EL (cell line): ENCODE measurements around the gene PTCSC3.
A peak's percentile ranks its signal among the peaks of the same experiment; 100 is the strongest.
"Not testable (repeated sequence)": the region's sequence is repeated elsewhere in the genome, so short reads cannot be mapped to it uniquely, and the experiment has no call there.

Experiments used
- DNase-seq: peaks from one replicate; pipeline ENCODE4 v3.0.0-alpha.2; 2016

PTCSC3 gene

DNA sequence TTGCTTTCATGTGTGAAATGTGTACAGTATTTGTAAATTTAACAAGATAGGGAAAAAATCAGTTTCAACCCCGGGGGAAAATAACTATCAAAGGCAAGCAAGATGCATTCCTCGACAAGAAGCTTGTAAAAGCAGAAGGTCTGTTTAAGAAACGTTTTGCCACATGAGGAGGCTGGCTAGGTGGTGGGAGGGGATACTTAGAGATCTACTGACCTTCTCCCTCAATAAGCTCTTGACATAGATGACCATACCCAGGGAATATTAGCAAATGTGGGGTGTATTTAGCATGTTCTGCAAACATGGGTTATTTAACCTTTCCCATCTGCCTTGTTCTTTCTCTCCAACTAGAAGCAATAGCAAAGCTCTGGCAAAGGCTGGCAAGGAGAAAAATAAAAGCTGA, 4.9 kb downstream of the PTCSC3 start:
- no peak for DNase-seq

DNA sequence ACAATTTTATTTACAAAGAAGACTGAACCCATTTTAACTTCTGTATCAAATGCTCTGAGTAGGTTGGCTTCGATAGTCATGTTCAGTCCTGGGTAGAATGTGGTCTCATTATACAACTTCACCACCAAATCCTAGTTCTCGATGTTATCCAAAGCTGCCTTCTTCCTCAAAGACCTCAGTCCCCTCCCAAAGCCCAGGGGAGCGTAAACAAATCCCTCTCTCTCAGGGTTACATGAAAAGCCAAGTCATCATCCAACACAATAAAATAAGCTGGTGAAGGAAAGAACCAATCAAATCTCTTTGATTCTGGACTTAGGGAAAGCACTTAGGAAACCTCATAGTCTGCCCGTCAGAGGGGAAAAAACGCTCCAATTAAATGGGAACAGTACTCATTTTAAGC, 9.1 kb downstream of the PTCSC3 start:
- no peak for DNase-seq

GRCh38 chr14:36163451-36163850, 13.1 kb downstream of the PTCSC3 start:
- no peak for DNase-seq

GRCh38 chr14:36162267-36162666, 14.3 kb downstream of the PTCSC3 start:
- no peak for DNase-seq

DNA sequence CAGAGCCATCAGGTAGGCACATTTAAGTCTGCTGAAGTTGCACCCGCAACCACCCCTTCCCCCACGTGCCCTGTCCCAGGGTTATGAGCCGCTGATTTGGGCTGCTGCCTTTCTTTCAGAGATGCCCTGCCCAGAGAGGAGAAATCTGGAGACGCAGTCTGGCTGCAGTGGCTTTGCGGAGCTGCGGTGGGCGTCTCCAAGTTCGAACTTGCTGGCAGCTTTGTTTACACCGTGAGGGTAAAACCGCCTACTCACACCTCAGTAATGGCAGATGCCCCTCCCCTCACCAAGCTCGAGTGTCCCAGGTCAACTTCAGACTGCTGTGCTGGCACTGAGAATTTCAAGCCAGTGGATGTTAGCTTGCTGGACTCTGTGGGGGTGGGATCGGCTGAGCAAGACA, 14.7 kb downstream of the PTCSC3 start:
- DNase-seq = no peak

GRCh38 chr14:36151335-36151734, 25.2 kb downstream of the PTCSC3 start:
- no peak for DNase-seq

- DNase-seq = no peak
These were observed 42.5 kb downstream of the PTCSC3 start for GRCh38 chr14:36134038-36134437.

GRCh38 chr14:36132826-36133225, 43.7 kb downstream of the PTCSC3 start:
- no peak for DNase-seq

GRCh38 chr14:36130186-36130585, 46.3 kb downstream of the PTCSC3 start:
- DNase-seq = no peak

DNA sequence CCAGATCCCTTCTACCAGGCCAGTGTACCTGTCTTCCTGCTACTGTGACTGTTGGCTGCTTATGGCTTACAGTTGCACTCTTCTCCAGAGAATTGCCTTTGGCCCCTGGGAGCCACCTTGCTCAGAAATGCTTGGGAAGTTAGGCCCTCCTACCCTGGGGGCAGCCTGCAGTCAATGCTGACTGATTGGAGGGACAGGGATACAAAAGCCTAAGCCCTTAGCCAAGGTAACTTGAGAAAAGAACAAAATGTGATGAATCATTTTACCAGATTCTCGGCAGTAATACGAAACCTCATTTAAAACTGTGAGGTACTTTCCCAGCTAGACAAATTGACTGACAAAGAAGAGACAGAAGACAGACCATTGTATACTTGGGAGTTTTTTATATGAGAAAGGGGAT, 47.3 kb downstream of the PTCSC3 start:
- DNase-seq = no peak

DNA sequence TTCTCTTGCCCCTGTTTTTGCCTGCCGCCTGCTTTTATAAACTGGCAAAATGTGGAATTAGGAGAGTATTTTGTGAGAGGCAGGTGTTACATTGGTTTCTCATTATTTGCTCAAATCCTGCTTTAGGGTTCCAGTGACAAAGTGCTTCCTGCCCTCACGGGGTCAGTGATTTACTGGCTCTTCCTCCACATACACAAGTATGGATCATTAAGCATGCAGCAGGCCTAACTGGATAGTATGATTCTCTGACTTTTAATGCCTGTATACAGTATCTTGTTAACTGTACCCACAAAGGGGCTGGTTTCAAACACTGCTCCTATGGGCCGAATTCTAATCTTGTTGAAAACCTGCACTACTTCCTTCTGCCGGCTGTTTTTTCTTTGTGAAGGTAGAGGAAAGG, 63.2 kb downstream of the PTCSC3 start:
- no peak for DNase-seq

DNA sequence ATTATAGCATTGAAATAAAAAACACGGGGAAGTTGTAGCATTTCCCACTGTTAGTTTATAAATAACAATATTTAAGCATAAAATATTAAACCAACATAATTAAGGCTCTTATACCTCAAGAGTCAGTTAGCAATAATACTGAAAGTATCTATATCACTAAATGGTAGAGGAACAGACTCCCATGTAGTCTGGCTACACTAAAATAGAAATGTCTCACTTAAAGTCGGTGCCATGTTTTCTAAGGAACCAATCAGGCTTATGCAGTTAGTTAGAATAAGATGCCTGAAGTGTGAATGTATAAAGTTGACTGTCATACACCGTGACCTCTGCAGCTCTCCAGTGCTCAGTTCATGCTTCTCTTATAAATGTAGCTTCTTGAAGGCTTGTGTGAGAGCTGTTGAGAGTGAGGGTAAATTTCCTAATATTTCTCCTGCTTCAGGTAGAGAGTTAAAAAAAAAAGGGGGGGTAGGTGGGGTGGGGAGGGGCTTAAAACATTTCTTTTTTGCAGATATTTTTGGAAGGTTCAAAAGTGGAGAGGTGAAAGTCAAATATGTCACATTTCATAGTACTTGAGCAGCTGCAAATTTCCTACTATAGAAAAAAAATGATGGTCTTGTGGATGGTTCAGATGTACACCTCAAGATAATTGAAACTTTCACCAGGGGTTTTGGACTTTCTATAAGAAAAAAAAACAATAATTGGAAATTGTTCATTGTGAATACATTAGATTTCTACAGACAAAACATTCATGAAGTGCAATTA, 64.5 kb downstream of the PTCSC3 start:
- DNase-seq = no peak

- DNase-seq = no peak
These were observed 71.1 kb downstream of the PTCSC3 start for GRCh38 chr14:36105401-36105800.

GRCh38 chr14:36104258-36104657, 72.3 kb downstream of the PTCSC3 start:
- DNase-seq = not testable (repeated sequence)

GRCh38 chr14:36099619-36100018, 76.9 kb downstream of the PTCSC3 start:
- DNase-seq = no peak

DNA sequence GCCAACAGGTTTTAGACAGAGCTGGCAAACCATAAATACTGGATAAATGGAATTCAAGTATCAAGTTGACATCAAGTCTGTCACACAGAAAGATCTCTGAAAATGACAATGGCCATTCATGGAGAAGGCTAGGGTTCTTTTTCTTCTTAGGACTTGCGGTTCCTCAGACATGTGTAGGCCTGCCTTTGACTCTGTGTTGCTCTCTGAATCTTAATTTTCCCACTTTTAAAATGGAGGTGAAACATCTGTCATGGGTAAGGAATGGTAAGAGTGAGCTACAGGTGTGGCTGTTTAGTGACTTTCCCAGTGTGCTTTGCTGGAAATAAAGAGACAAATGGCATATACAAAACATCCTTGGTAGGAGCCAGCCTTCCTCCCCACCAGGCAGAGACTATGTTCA, 79.2 kb downstream of the PTCSC3 start:
- no peak for DNase-seq

DNA sequence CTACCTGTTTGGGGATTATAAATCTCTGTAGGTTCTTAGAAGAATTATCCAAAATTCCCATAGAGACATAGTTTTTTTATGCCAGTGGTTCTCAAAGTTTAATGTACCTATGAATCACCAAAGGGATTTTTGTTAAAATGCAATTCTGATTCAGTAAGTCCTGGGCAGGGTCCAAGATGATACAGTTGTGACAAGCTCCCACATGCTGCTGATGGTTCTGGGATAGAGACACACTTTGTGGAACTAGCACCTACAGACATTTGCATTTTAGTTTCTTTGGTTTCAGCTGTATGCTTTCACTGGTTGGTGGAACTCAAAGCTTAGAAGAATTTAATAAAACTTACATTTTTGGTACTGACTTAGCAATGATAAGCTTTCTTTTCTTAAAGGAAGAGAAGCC, 80.4 kb downstream of the PTCSC3 start:
- DNase-seq = no peak

DNA sequence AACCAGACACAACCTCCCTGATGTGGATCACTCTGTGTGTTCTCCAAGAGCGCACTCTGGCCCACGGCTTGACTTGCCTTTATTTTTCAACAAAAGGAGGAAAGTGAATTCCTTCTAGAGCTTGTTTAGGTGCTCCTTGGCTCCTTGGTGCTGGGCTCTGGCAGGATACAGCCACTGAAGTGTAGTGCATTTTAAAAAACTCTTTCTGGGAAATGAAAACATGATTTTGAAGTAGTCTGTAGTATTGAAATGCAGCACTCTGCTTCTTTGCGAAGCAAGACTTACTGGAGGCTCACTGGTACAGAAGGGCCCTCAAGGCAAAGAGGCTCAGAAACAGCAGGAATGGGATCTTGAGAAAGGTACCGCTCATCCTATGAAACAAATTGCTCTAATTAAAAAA, 81.6 kb downstream of the PTCSC3 start:
- no peak for DNase-seq

GRCh38 chr14:36091096-36091495, 85.4 kb downstream of the PTCSC3 start:
- peak; percentile 74 for DNase-seq

DNA sequence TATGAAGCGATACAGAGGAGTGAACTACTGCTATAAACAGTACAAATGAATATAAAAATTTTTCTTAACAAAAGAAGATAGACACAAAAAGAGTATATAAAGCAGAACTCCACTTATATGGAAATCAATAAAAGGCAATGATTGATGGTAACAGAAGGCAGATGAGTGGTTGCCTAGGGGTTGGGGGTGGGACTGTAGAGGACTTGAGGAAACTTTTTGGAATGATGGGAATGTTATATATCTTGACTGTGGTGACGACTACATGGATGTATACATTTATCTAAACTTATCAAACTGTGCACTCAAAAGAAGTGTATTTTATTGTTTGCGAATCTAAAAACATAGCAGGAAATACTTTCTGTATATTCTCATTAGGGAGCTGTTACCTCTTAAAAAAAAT, 89.1 kb downstream of the PTCSC3 start:
- DNase-seq = no peak

DNA sequence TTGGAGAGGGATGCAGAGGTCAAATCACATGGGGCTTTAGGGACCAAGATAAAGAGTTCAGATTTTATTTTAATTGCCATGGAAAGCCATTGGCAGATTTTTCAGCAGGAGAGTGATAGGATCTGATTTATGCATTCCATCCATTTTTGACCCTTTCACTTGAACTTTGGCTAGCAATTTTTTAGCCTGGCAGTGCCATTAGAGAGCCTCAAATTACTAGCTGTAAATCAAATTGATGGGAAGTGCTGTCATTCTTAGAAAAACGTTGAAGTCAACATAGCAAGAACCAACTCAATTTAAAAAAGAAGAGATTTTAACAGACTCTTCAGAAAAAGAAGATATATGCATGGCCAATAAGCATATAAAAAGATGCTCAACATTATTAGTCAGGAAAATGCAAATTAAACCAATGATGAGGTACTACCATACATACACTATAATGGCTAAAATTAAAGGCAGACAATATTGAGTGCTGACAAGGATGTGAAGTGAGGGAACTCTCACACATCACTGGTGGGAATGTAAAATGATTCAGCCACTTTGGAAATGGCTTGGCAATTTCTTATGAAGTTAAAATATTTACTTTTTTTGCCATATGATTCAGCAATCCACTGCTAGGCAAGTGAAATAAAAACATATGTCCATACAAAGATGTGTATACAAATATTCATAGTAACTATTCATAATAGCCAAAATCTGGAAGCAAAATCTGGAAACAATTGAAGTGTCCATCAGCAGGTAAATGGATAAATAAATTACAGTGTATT, 89.7 kb downstream of the PTCSC3 start:
- DNase-seq = no peak

- DNase-seq = no peak
These were observed 90.7 kb downstream of the PTCSC3 start for GRCh38 chr14:36085861-36086260.
